Endothelial cell of umbilical vein (primary cell): Measurements from ENCODE around the gene ABHD17A. TPM values are rescaled to one million over a fixed set of nuclear protein-coding genes. Genes with fewer than 3 reads are reported as not detected.

Experiments used
- BruUV-seq: library from RNA; stranded (reverse); fragments of 400-500 nt; replicated peaks from 2 replicates; lab custom pipeline; 2021; lab: Mats Ljungman, UMichigan
- CTCF ChIA-PET: fragments of 300-600, 350-600 bp; sonication (Branson Sonifier 250); formaldehyde crosslinking; loops from one replicate; lab custom pipeline; 2021; ENCODE audit warnings: antibody characterized with exemption, inconsistent platforms; lab: Charles Lee
- POLR2A ChIA-PET: fragments of 300-600, 350-600 bp; sonication (Branson Sonifier 250); formaldehyde crosslinking; loops from one replicate; lab custom pipeline; 2021; ENCODE audit warnings: antibody characterized with exemption, inconsistent platforms; lab: Charles Lee
- DNase-seq: peaks from one replicate; pipeline ENCODE4 v3.0.0-alpha.2; 2011; ENCODE audit warnings: low read depth, low spot score
- FAIRE-seq: peaks from 2 replicates; lab custom pipeline; 2011; peaks lifted over from hg19 to GRCh38; lab: Jason Lieb, UNC
- H2AFZ ChIP-seq: 2 replicates; pipeline ENCODE4 v1.6.0; 2012; ENCODE audit warnings: low read depth, low read length, control low read depth, inconsistent platforms
- H3K27ac ChIP-seq: 2 replicates; pipeline ENCODE4 v1.5.1; 2011; ENCODE audit warnings: low read depth, mild to moderate bottlenecking, control low read depth, low read length, moderate library complexity; ENCODE audit not compliant: insufficient read depth
- H3K27me3 ChIP-seq, 2 experiments: 2 replicates each; pipeline versions ENCODE4 v1.6.0 to v1.6.1; 2011; ENCODE audit warnings: low read length in 2 of 2, mixed read lengths in 1 of 2; ENCODE audit not compliant: control insufficient read depth in 2 of 2, insufficient read depth in 2 of 2
- H3K36me3 ChIP-seq, 2 experiments: 2 replicates in 1 of 2; 3 replicates in 1 of 2; pipeline ENCODE4 v1.5.1; 2011; ENCODE audit warnings: low read length in 2 of 2, mild to moderate bottlenecking in 1 of 2, moderate library complexity in 1 of 2; ENCODE audit not compliant: control insufficient read depth in 2 of 2, insufficient read depth in 2 of 2; ENCODE audit errors: extremely low read depth in 1 of 2
- H3K4me1 ChIP-seq: 3 replicates; pipeline ENCODE4 v1.5.1; 2011; ENCODE audit warnings: mild to moderate bottlenecking, low read length; ENCODE audit not compliant: control insufficient read depth, insufficient read depth; ENCODE audit errors: extremely low read depth
- H3K4me2 ChIP-seq: 2 replicates; pipeline ENCODE4 v1.6.1; 2011; ENCODE audit warnings: low read length, control low read depth, mixed read lengths; ENCODE audit not compliant: insufficient read depth
- H3K4me3 ChIP-seq, 3 experiments: fragments of 200-600 bp in 1 of 3; sonication (generic), shearing (Covaris generic) in 1 of 3; replicated peaks in 1 of 3; 2 replicates each; pipeline ENCODE4 v1.5.1; 2011 to 2016; ENCODE audit warnings: control low read depth in 3 of 3, low read length in 3 of 3, mild to moderate bottlenecking in 2 of 3, inconsistent platforms in 1 of 3, low read depth in 1 of 3, moderate library complexity in 1 of 3; ENCODE audit not compliant: insufficient read depth in 1 of 3
- H3K79me2 ChIP-seq: 2 replicates; pipeline ENCODE4 v1.6.0; 2012; ENCODE audit warnings: low read length, inconsistent platforms; ENCODE audit not compliant: control insufficient read depth, insufficient read depth
- H3K9ac ChIP-seq: replicated peaks from 2 replicates; pipeline ENCODE3; 2011; ENCODE audit warnings: low read length, control low read depth; ENCODE audit not compliant: insufficient read depth; ENCODE audit errors: extremely low read depth
- H3K9me1 ChIP-seq: replicated peaks from 3 replicates; pipeline ENCODE4 v1.6.0; 2011; ENCODE audit warnings: mild to moderate bottlenecking, low read length; ENCODE audit not compliant: control insufficient read depth, insufficient read depth; ENCODE audit errors: extremely low read depth
- H3K9me3 ChIP-seq: replicated peaks from 2 replicates; pipeline ENCODE4 v1.5.1; 2012; ENCODE audit warnings: low read length, inconsistent platforms; ENCODE audit not compliant: control insufficient read depth, insufficient read depth
- H4K20me1 ChIP-seq: replicated peaks from 2 replicates; pipeline ENCODE3; 2011; ENCODE audit warnings: mild to moderate bottlenecking, low read length; ENCODE audit not compliant: control insufficient read depth, insufficient read depth; ENCODE audit errors: extremely low read depth
- EZH2 ChIP-seq: IDR thresholded peaks from 2 replicates; pipeline ENCODE4 v1.6.1; 2012; ENCODE audit warnings: borderline replicate concordance, low read depth, mild to moderate bottlenecking, moderate library complexity, low read length, inconsistent platforms; ENCODE audit not compliant: severe bottlenecking
- FOS ChIP-seq: IDR thresholded peaks from 2 replicates; pipeline ENCODE4 v1.6.1; 2011; ENCODE audit warnings: mild to moderate bottlenecking, low read length, moderate library complexity, borderline replicate concordance; ENCODE audit not compliant: insufficient read depth
- GATA2 ChIP-seq: IDR thresholded peaks from 2 replicates; pipeline ENCODE4 v1.7.0; 2011; ENCODE audit warnings: low read depth, mild to moderate bottlenecking, moderate library complexity, mixed read lengths, low read length; ENCODE audit not compliant: insufficient read length, insufficient read depth
- JUN ChIP-seq: IDR thresholded peaks from 2 replicates; pipeline ENCODE4 v1.6.1; 2011; ENCODE audit warnings: borderline replicate concordance, low read depth; ENCODE audit not compliant: insufficient read length, insufficient read depth
- MYC ChIP-seq: IDR thresholded peaks from one replicate; pipeline ENCODE4 v1.6.1; 2011; ENCODE audit warnings: mild to moderate bottlenecking, low read depth, low read length
- POLR2A ChIP-seq: IDR thresholded peaks from 2 replicates; pipeline ENCODE4 v1.6.1; 2012; ENCODE audit warnings: low read depth, mild to moderate bottlenecking, control low read depth, low read length
- POLR2AphosphoS5 ChIP-seq: IDR thresholded peaks from 2 replicates; pipeline ENCODE4 v1.6.1; 2012; ENCODE audit warnings: low read depth, mild to moderate bottlenecking, control low read depth, low read length, moderate library complexity; ENCODE audit not compliant: insufficient read depth
- dilution Hi-C: fragments of 300-500 bp; cut with MboI; formaldehyde crosslinking; loops from one replicate; pipeline ENCODE4 v1.15.0; 2019; ENCODE audit warnings: low sequenced_read_pairs; ENCODE audit not compliant: extremely low pct_ligation_motif_present
- intact Hi-C: fragments of 100-400 bp; cut with micrococcal nuclease; formaldehyde crosslinking; loops from one replicate; pipeline ENCODE4 v1.10.0; 2022
- polyA plus RNA-seq, 4 experiments: library from polyadenylated mRNA; depleted of rRNA in 3 of 4; stranded (reverse) in 3 of 4; unstranded in 1 of 4; fragments of >200 nt; gene quantifications; 2 replicates each; pipeline versions ENCODE4 v1.2.1 to v1.2.3, GENCODE V29; 2011 to 2012; ENCODE audit warnings: missing spikeins in 1 of 4
- total RNA-seq: library from RNA; stranded (reverse); gene quantifications from 2 replicates; pipeline ENCODE4 v1.2.3, GENCODE V29; 2021
- TF ChIP-seq, protein P1 (sequence below), 2 donors: IDR thresholded peaks; 1 replicate in 1 of 2; 2 replicates in 1 of 2; pipeline ENCODE4 v1.5.1; 2011; ENCODE audit warnings: low read length in 2 of 2, mild to moderate bottlenecking in 2 of 2, moderate library complexity in 2 of 2, control low read depth in 1 of 2, inconsistent platforms in 1 of 2, low read depth in 1 of 2; ENCODE audit not compliant: insufficient read depth in 1 of 2; ENCODE audit errors: extremely low read depth in 1 of 2
- TF ChIP-seq, protein P2 (sequence below): IDR thresholded peaks from 2 replicates; pipeline ENCODE4 v1.6.1; 2011; ENCODE audit not compliant: insufficient read depth, insufficient read length

Gene ABHD17A
- total and polyA plus RNA-seq, 2 donors (not counting 3 experiments of a cell fraction or from before 2014, with no cell fraction given), result 89.8 to 143 TPM

DNA sequence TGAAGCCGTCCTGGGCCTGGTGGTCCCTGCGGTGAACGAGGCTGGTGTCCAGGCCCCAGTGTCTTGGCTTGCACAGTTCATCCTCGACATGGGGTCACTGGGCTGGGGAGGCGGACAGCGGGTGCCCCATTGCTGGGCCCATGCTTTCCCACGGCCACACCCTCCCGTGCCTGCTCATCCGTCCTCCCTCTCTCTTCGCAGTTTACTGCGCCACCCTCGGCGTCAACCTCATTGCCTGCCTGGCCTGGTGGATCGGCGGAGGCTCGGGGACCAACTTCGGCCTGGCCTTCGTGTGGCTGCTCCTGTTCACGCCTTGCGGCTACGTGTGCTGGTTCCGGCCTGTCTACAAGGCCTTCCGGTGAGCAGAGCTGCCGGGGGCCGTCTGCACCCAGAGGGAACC is 32.6 kb upstream of the ABHD17A start:
- Histone ChIP-seq H3K4me1 (no peaks in the 10 kb centered on the region), H4K20me1 (no peaks in the 10 kb centered on the region), H3K79me2 (peaks cover 4% of the 10 kb centered on the region), H3K9me3 (no peaks in the 10 kb centered on the region), H3K27me3 (no peaks in the 10 kb centered on the region), H3K9me1 (no peaks in the 10 kb centered on the region), H2AFZ (no peak overlapping the region), H3K27ac (no peak overlapping the region), H3K9ac (no peak overlapping the region), H3K36me3 (peaks cover 5 to 38% of the 10 kb centered on the region in 2 experiments), H3K4me3 (no peak overlapping the region), H3K4me2 (no peak overlapping the region)
- DNase-seq (no peak), FAIRE-seq (no peak)
- CTCF ChIA-PET, result interaction anchor here (1.7 kb wide), 1 partner anchor 42 kb away, joined by 3 read pairs; no protein-coding TSS in a partner anchor
- intact Hi-C loops (no loop called here), dilution Hi-C loops (no loop called here)
- POLR2A ChIA-PET, result no interaction called here
- BruUV-seq, result no TSS peak
- TF ChIP-seq EZH2 (no peak), GATA2 (no peak), POLR2AphosphoS5 (no peak), MYC (no peak), POLR2A (no peak), FOS (no peak), JUN (no peak)
- TF ChIP-seq, protein P1, sequence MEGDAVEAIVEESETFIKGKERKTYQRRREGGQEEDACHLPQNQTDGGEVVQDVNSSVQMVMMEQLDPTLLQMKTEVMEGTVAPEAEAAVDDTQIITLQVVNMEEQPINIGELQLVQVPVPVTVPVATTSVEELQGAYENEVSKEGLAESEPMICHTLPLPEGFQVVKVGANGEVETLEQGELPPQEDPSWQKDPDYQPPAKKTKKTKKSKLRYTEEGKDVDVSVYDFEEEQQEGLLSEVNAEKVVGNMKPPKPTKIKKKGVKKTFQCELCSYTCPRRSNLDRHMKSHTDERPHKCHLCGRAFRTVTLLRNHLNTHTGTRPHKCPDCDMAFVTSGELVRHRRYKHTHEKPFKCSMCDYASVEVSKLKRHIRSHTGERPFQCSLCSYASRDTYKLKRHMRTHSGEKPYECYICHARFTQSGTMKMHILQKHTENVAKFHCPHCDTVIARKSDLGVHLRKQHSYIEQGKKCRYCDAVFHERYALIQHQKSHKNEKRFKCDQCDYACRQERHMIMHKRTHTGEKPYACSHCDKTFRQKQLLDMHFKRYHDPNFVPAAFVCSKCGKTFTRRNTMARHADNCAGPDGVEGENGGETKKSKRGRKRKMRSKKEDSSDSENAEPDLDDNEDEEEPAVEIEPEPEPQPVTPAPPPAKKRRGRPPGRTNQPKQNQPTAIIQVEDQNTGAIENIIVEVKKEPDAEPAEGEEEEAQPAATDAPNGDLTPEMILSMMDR (IDR thresholded peaks at IDR 0.05; ENCODE audit: extremely low read depth in 1 of 2, insufficient read depth in 1 of 2, low read depth in 1 of 2, low read length in 2 of 2), result no peak
- TF ChIP-seq, protein P2, sequence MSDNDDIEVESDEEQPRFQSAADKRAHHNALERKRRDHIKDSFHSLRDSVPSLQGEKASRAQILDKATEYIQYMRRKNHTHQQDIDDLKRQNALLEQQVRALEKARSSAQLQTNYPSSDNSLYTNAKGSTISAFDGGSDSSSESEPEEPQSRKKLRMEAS, result no peak
